CD4-positive, alpha-beta T cell treated with Interleukin-21 for 1 hour (primary cell): ENCODE results near the gene ANKRD31.
"Not testable (repeated sequence)": the region's sequence is repeated elsewhere in the genome, so short reads cannot be mapped to it uniquely, and the experiment has no call there.

Experiments
- DNase-seq: peaks from one replicate; pipeline ENCODE4 v3.0.0-alpha.2; 2020

The ANKRD31 gene

GRCh38 chr5:75220787-75221186 is 15.9 kb downstream of the ANKRD31 start:
- DNase-seq, result not testable (repeated sequence)

DNA sequence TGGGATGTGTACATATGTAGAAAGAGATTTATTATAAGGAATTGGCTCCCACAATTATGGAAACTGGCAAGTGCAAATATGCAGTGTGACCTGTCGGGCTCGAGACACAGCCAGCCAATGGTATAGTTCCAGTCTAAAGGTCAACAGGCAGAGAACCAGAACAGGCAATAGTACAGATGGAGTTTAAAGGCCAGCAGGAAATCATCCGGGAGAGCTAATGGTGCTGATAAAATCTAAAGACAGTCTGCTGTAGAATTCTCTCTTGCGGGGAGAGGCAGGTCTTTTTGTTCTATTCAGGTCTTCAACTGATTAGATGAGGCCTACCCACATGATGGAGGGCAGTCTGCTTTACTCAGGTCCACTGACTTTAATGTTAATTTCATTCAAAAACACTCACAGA is 21.8 kb downstream of the ANKRD31 start:
- DNase-seq, result no peak

GRCh38 chr5:75214409-75214808 is 22.3 kb downstream of the ANKRD31 start:
- no peak for DNase-seq

- no peak for DNase-seq
Measured at GRCh38 chr5:75203604-75204003, 33.1 kb downstream of the ANKRD31 start.

DNA sequence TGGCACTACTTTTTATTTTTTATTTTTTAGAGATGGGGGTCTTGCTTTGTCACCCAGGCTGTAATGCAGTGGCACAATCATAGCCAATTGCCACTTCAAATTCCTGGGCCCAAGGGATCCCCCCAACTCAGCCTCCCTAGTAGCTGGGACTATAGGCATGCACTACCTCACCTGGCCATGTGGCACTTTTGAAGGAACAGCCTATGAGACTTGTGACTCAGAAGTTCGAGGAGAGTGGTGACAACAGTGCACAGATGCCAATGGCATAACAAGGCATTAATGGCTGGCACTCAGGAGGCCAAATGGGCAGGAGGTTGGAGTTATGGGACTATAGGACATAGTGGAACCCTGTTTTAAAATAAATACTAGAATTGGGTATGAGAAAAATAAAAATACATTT is 33.7 kb downstream of the ANKRD31 start:
- no peak for DNase-seq

- DNase-seq, result no peak
Measured at GRCh38 chr5:75200776-75201175, 35.9 kb downstream of the ANKRD31 start.

DNA sequence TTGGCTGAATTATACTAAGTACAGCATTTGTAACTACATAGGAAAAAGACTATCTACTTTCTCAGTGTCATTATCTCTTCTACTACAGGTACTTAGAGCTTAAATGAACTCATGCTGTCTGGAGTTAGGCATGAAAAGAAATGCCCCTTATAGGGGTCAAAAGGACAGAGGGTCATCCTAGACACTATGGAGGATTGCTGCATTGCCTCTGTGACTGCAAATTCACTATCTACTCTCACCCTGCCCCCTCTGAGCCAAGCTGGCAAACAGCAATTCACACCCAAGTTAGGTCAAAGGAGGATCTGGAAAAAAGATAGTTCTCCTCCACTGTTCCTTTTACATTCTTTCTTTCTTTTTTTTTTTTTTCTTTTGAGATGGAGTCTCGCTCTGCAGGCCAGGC is 36.7 kb downstream of the ANKRD31 start:
- DNase-seq, result no peak

DNA sequence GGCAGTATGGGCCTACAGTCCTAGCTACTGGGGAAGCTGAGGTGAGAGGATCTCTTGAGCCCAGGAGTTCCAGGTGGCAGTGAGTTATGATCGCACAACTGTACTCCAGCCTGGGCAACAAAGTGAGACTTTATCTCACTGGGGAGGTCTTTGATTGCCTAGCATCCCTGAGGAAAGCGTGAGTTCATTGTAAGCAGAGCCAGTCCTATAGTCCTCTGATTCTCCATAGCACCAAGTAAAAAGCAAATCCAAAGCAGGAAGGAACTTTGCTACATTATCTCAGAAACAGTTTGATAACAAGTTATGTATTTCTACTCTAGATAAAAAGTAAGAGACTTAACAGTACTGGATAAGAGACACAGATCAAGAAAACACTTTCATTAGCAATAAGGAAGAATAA is 37.6 kb downstream of the ANKRD31 start:
- no peak for DNase-seq

GRCh38 chr5:75197745-75198144 is 38.9 kb downstream of the ANKRD31 start:
- no peak for DNase-seq

DNA sequence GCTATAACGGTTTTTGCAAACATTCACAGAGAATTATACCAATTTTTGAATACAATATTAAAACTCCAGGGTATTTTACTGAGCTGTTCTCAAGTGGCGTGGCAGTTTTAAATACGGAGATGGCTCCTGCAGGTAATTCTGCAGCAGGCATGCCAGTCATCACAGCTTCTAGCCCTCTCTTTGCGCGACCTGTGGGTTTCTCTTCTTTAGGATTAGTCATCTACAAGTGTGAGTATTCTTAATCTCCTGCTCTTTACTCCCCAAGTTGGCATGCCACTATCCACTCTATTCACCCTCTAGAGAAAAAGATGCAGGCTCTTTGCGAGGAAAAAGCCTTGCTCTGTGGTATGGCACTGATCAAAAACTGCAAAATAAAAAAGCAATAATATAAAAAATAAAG is 43.9 kb downstream of the ANKRD31 start:
- no peak for DNase-seq

DNA sequence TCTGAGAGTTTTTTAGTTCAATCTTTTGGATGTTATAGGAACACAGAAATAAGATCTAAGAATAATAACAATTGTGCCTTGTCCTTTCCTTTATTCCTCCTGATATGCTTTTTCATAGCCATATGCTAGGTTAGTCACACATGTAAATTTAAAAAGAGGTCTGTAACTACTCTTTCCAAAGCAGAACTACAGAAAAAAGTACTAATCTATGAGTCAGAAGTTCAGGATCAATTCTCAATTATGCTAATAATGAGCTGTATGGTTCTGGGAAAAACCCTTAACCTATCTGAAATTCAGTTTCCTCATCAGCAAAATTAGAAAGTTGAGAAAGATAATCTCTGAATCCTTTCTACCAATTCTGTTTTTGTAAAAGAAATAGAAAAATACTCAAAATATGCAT is 44.4 kb downstream of the ANKRD31 start:
- no peak for DNase-seq

DNA sequence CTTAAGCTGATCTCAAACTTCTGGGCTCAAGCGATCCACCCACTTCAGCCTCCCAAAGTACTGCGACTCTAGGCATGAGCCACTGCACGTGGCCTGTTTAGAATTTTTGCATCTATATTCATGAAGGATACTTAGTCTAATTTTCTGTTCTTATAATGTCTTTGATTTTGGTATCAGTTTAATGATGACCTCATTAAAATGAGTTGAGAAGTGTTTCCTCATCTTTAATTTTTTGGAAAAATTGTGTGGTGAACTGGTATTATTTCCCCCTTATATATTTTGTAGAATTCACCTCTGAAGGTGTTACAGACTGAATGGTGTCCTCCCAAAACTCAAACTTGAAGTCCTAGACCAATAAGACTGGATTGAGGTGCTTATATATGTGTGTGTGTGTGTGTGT is 46.5 kb downstream of the ANKRD31 start:
- DNase-seq, result no peak

DNA sequence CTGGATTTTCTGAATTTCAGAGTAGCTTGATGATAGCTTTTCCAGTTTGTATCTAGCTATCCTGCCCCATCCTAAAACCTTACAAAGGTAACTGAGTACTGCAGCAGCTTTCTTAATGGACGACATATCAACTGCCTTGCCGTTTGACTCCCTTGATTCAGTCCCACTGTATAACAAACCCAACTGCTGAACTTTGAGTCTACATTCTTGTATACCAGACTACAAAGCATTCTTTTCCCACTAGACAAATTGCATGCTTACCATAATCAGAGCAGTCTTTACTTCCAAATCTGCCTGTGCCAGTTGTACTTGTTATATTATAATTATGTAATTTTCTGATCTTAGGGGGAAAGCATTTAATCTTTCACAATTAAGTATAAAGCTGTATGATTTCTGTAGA is 47.3 kb downstream of the ANKRD31 start:
- DNase-seq, result no peak

DNA sequence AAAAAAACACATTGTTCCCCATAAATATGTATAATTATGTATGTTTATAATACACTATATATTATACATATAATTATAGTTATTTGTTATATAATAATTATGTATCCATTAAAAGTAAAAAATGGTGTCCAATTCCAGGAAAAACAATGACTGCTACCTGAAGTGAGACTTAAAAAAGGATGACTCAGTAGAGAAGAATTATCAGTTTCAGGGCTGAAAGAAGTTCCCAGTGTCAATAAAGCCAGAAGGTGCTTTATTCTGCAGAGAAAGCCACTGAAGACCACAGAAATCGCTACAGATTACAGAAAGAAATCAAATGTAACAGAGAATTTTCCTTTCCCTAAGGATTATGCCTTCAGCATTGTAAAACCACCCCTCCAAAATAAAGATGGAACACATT is 50.9 kb downstream of the ANKRD31 start:
- DNase-seq, result no peak

GRCh38 chr5:75176009-75176408 is 60.7 kb downstream of the ANKRD31 start:
- not testable (repeated sequence) for DNase-seq

DNA sequence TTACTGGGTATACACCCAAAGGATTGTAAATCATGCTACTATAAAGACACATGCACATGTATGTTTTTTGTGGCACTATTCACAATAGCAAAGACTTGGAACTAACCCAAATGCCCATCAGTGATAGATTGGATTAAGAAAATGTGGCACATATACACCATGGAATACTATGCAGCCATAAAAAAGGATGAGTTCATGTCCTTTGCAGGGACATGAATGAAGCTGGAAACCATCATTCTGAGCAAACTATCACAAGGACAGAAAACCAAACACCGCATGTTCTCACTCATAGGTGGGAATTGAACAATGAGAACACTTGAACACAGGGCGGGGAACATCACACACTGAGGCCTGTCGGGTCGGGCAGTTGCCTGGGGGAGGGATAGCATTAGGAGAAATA is 61.8 kb downstream of the ANKRD31 start:
- DNase-seq, result not testable (repeated sequence)

- DNase-seq, result no peak
Measured at GRCh38 chr5:75169516-75169915, 67.2 kb downstream of the ANKRD31 start.

- DNase-seq, result no peak
Measured at GRCh38 chr5:75168026-75168735, 68.5 kb downstream of the ANKRD31 start.

DNA sequence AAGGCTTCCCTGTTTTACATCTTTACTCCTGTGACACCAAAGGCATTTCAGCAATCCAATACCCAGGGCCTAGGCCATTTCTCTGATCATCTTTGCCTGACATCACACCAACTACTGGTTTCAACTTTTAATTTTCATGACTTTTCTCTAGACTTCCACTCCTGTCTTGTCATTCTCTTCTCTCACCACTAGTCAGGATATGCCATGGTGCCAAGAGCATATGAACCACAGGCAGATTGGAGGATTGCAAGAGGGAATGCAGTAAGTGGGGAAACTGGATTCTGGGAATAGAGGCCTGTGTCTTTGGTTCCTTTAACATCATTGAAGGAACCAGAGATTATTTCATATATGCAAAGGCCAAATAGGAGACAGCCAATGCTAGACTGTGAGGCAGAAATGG is 69.3 kb downstream of the ANKRD31 start:
- DNase-seq, result no peak

- DNase-seq, result not testable (repeated sequence)
Measured at GRCh38 chr5:75161508-75161907, 75.2 kb downstream of the ANKRD31 start.

- DNase-seq, result no peak
Measured at GRCh38 chr5:75156585-75156984, 80.1 kb downstream of the ANKRD31 start.

GRCh38 chr5:75152860-75153259 is 83.8 kb downstream of the ANKRD31 start:
- DNase-seq, result no peak

GRCh38 chr5:75148051-75148450 is 88.6 kb downstream of the ANKRD31 start:
- DNase-seq, result no peak

DNA sequence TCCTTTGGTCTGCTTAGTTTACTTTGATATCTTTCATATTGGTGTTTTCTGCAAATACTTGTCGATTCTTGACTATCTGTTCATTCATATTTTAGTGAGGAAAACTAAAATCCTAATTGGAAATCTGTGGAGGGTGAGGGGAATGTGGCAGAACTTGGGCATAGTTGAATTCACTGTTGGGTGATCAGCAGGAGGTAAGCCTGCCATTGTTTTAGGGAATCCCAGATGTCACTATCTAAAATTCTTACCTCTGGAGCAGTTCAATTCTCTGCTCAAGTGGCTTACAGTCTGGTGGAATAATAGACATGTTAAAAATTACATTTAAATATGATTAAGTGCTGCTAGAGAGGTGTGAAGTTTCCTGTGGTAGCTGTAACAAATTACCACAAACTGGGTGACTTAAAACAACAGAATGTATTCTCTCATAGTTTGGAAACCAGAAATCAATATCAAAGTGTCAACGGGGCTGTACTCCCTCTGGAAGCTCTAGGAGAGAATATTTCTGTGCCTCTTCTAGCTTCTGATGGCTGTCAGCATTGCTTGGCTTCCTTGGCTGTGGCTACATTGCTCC is 94.0 kb downstream of the ANKRD31 start:
- no peak for DNase-seq

GRCh38 chr5:75140277-75140676 is 96.4 kb downstream of the ANKRD31 start:
- DNase-seq, result no peak
